Endodermal cell (in vitro differentiated cells): Measurements from ENCODE around the gene NANS. TPM values are rescaled to one million over a fixed set of nuclear protein-coding genes. Genes with fewer than 3 reads are reported as not detected.
"Not testable (repeated sequence)": the region's sequence is repeated elsewhere in the genome, so short reads cannot be mapped to it uniquely, and the experiment has no call there.

Experiments used
- DNase-seq: peaks from one replicate; pipeline ENCODE4 v3.0.0-alpha.2; 2017
- H3K27ac ChIP-seq: 2 replicates; pipeline ENCODE4 v1.5.1; 2013; ENCODE audit warnings: mild to moderate bottlenecking, low read depth, low read length, moderate library complexity
- H3K27me3 ChIP-seq: 2 replicates; pipeline ENCODE4 v1.6.1; 2013; ENCODE audit warnings: mild to moderate bottlenecking, low read length, moderate library complexity; ENCODE audit not compliant: insufficient read depth, control insufficient read depth, poor library complexity, severe bottlenecking
- H3K36me3 ChIP-seq: 2 replicates; pipeline ENCODE4 v1.7.0; 2013; ENCODE audit warnings: mild to moderate bottlenecking, low read length, moderate library complexity; ENCODE audit not compliant: control insufficient read depth, insufficient read depth
- H3K4me1 ChIP-seq: one replicate; pipeline ENCODE4 v1.7.0; 2013; ENCODE audit warnings: low read length; ENCODE audit not compliant: control insufficient read depth, insufficient read depth
- H3K4me3 ChIP-seq: 2 replicates; pipeline ENCODE4 v1.5.1; 2013; ENCODE audit warnings: mild to moderate bottlenecking, low read length, moderate library complexity
- H3K9ac ChIP-seq: 2 replicates; pipeline ENCODE4 v1.6.1; 2013; ENCODE audit warnings: mild to moderate bottlenecking, low read length, moderate library complexity; ENCODE audit not compliant: poor library complexity, severe bottlenecking; ENCODE audit errors: extremely low read depth
- H3K9me3 ChIP-seq: 2 replicates; pipeline ENCODE4 v1.6.1; 2013; ENCODE audit warnings: mild to moderate bottlenecking, low read length, moderate library complexity; ENCODE audit not compliant: control insufficient read depth
- H3K27ac Mint-ChIP-seq: 2 replicates; pipeline ENCODE4 v1.8.0; 2020; ENCODE audit warnings: mixed read lengths
- H3K27me3 Mint-ChIP-seq: 2 replicates; pipeline ENCODE4 v1.8.0; 2021; ENCODE audit warnings: mild to moderate bottlenecking, mixed read lengths; ENCODE audit not compliant: insufficient read depth
- H3K36me3 Mint-ChIP-seq: 2 replicates; pipeline ENCODE4 v1.8.0; 2020; ENCODE audit warnings: low read depth, mixed read lengths
- H3K4me1 Mint-ChIP-seq: 2 replicates; pipeline ENCODE4 v1.8.0; 2020; ENCODE audit warnings: mixed read lengths
- H3K4me3 Mint-ChIP-seq: 2 replicates; pipeline ENCODE4 v1.8.0; 2020; ENCODE audit warnings: mild to moderate bottlenecking, moderate library complexity, mixed read lengths
- H3K9me3 Mint-ChIP-seq: 2 replicates; pipeline ENCODE4 v1.8.0; 2020; ENCODE audit warnings: mild to moderate bottlenecking, mixed read lengths
- WGBS, 2 experiments: methylation state at CpG; one replicate each; pipeline versions ENCODE4 v1.1.5 to v1.1.7; 2013; ENCODE audit warnings: missing lambda C conversion rate in 2 of 2, mixed read lengths in 1 of 2; ENCODE audit not compliant: insufficient coverage in 1 of 2, insufficient read length in 1 of 2; 5-methylcytosine and 5-hydroxymethylcytosine counted together
- total RNA-seq, 2 donors: library from RNA; stranded (reverse); fragmentation: NEBNext Ultra II Directional in 1 of 2; extraction: Animal tissue kit (Norgen Biotek cat#: 25700) in 1 of 2; gene quantifications; 2 replicates in 1 of 2; 3 replicates in 1 of 2; pipeline ENCODE4 v1.2.1, GENCODE V29; 2021
- TF ChIP-seq, protein P1 (sequence below): fragments of 200-600 bp; sonication (generic); conservative IDR thresholded peaks from 2 replicates; pipeline ENCODE4 v1.5.0; 2021; ENCODE audit warnings: antibody characterized with exemption, mild to moderate bottlenecking

Gene NANS
- total RNA-seq, 2 donors from 2014 or later = 46.2 to 50.4 TPM

DNA sequence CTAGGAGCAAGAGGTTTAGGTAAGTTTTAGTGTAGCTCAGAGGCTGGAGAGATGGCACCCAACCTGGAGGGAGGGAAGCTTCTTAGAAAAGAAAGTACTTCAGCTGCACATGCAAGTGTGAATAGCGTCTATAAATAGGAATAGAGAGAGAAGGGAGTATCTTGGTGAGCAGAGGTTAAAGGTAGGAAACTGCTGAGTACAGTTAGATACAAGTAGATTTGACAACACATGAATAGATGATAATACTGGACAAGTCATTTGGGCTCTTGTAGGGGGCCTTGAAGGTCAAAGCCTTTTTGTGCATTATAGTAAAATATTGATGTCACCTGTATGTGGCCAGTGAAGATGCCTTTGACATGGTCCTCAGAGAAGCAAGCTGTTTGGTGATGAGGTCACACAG is 39.2 kb upstream of the NANS start:
- Histone ChIP-seq H3K27me3 (no peaks in the 10 kb centered on the region), H3K9ac (no peak overlapping the region), H3K27ac (no peak overlapping the region), H3K4me1 (no peaks in the 10 kb centered on the region), H3K36me3 (peaks cover 75% of the 10 kb centered on the region), H3K4me3 (no peak overlapping the region), H3K9me3 (no peaks in the 10 kb centered on the region)
- 96 to 100% methylated on average over 1 of the region's 1 CpG for WGBS, 2 experiments
- Mint-ChIP-seq H3K36me3 (peaks cover 60% of the 10 kb centered on the region), H3K4me1 (peaks cover 5% of the 10 kb centered on the region), H3K27ac (no peak overlapping the region), H3K4me3 (no peak overlapping the region), H3K9me3 (no peaks in the 10 kb centered on the region), H3K27me3 (no peaks in the 10 kb centered on the region)
- no peak for DNase-seq
- TF ChIP-seq, protein P1, sequence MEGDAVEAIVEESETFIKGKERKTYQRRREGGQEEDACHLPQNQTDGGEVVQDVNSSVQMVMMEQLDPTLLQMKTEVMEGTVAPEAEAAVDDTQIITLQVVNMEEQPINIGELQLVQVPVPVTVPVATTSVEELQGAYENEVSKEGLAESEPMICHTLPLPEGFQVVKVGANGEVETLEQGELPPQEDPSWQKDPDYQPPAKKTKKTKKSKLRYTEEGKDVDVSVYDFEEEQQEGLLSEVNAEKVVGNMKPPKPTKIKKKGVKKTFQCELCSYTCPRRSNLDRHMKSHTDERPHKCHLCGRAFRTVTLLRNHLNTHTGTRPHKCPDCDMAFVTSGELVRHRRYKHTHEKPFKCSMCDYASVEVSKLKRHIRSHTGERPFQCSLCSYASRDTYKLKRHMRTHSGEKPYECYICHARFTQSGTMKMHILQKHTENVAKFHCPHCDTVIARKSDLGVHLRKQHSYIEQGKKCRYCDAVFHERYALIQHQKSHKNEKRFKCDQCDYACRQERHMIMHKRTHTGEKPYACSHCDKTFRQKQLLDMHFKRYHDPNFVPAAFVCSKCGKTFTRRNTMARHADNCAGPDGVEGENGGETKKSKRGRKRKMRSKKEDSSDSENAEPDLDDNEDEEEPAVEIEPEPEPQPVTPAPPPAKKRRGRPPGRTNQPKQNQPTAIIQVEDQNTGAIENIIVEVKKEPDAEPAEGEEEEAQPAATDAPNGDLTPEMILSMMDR = no peak

DNA sequence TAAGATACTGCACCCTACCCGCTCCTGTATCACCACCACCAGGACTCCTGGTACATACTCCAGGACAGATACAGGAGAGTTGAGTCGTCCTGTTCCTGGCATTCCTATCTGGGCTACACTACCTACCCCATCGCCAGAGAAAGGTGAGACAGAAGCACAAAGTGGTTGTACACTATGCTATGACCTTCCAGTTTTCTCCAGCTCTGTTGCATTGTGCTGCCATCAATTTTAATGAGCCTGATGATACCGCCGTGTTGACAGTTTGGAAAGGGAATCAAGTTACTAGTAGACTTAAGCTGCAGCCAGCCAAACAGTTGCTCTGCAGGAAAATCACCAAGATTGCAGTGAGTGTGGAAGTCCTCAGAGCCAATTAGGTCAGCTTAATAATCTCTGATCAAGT is 38.2 kb upstream of the NANS start:
- no peak overlapping the region for H3K4me3 Mint-ChIP-seq
- no peaks in the 10 kb centered on the region for H3K27me3 Mint-ChIP-seq
- no peak overlapping the region for H3K9ac ChIP-seq
- peaks cover 66% of the 10 kb centered on the region for H3K36me3 ChIP-seq
- peaks cover 51% of the 10 kb centered on the region for H3K36me3 Mint-ChIP-seq
- no peak overlapping the region for H3K27ac ChIP-seq
- DNase-seq = no peak
- WGBS, 2 experiments = 95 to 97% methylated on average over 4 to 5 of the region's 5 CpGs
- no peaks in the 10 kb centered on the region for H3K27me3 ChIP-seq
- H3K9me3 ChIP-seq = no peaks in the 10 kb centered on the region
- no peaks in the 10 kb centered on the region for H3K9me3 Mint-ChIP-seq
- no peak overlapping the region for H3K27ac Mint-ChIP-seq
- TF ChIP-seq, protein P1 = no peak
- no peaks in the 10 kb centered on the region for H3K4me1 ChIP-seq
- no peak overlapping the region for H3K4me3 ChIP-seq
- H3K4me1 Mint-ChIP-seq = peaks cover 5% of the 10 kb centered on the region

DNA sequence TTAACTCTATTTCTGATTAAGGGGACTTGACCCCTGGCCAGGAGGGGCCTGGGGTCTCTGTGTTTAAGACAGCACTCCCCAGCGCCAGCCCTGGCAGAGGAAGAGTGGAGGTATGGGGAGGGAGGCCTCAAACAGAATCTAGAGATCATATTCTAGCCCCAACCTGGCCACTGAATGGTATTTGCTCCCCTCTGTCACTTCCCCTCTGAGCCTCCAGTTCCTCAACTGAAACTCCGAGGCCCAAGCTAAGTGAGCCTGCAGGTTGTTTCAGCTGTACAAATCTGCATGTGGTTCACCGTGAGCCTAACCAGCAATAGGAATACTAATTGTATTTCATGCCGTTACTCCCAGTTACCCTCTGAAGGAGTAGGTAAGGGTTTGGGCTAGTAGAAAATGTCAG is 37.4 kb upstream of the NANS start:
- Histone ChIP-seq H3K36me3 (peaks cover 58% of the 10 kb centered on the region), H3K9me3 (no peaks in the 10 kb centered on the region), H3K4me1 (no peaks in the 10 kb centered on the region), H3K4me3 (no peak overlapping the region), H3K27ac (no peak overlapping the region), H3K27me3 (no peaks in the 10 kb centered on the region), H3K9ac (no peak overlapping the region)
- Mint-ChIP-seq H3K36me3 (peaks cover 44% of the 10 kb centered on the region), H3K9me3 (no peaks in the 10 kb centered on the region), H3K4me1 (peaks cover 5% of the 10 kb centered on the region), H3K4me3 (no peak overlapping the region), H3K27ac (no peak overlapping the region), H3K27me3 (no peaks in the 10 kb centered on the region)
- 69 to 83% methylated on average over 2 to 4 of the region's 4 CpGs for WGBS, 2 experiments
- no peak for DNase-seq
- TF ChIP-seq, protein P1 = no peak

DNA sequence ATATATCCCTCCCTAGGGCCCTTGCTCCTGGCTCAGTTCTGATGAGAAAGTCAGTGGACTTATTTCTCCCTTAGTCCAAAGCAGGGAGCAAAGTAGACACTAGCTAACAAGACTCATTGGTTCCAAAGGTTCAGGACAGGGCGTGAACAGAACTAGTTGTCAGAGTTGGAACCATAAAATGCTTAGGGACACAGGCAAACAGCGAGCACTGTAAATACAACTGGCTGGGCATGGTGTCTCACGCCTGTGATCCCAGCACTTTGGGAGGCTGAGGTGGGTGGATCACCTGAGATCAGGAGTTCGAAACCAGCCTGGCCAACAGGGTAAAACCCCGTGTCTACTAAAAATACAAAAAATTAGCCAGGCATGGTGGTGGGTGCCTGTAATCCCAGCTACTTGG is 36.7 kb upstream of the NANS start:
- H3K4me3 Mint-ChIP-seq, H3K27me3 ChIP-seq, H3K27ac ChIP-seq, H3K4me1 Mint-ChIP-seq, H3K27ac Mint-ChIP-seq, H3K9me3 Mint-ChIP-seq, H3K9ac ChIP-seq, H3K4me1 ChIP-seq, H3K9me3 ChIP-seq, DNase-seq, H3K4me3 ChIP-seq, H3K27me3 Mint-ChIP-seq: not testable (repeated sequence)
- peaks cover 38% of the 10 kb centered on the region for H3K36me3 Mint-ChIP-seq
- H3K36me3 ChIP-seq = peaks cover 51% of the 10 kb centered on the region
- WGBS, 2 experiments = 77 to 100% methylated on average over 2 to 5 of the region's 5 CpGs
